GM18861 (cell line): ENCODE data around the gene CCNQ.

Experiments used
- ATAC-seq: cut with Tn5 transposase; IDR thresholded peaks from one replicate; pipeline ENCODE4 v1.9.1; 2021; ENCODE audit not compliant: unreplicated experiment

The CCNQ gene

GRCh38 chrX:153578200-153578835, 20.6 kb downstream of the CCNQ start:
- no peak for ATAC-seq

GRCh38 chrX:153576961-153577360, 22.0 kb downstream of the CCNQ start:
- no peak for ATAC-seq

GRCh38 chrX:153576239-153576870, 22.6 kb downstream of the CCNQ start:
- no peak for ATAC-seq

DNA sequence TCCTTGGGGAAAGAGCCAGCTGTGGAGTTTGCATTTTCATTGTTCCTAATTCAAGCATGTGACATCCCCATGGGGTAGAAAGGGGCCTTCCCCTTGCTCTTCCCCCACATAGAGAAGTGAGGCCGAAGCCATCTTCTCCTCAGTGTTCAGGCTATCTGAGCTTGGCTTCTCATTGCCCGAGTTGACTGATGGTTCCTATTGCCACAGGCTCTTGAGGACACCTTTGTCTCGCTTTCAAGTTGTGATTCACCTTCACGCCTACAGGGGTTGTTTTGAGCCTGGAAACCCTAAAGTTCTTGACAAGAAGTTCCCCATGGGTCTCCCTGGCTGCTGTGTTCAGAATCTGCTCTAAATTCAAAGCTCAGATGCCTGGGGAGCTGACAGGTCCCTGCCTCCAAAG, 25.0 kb downstream of the CCNQ start:
- ATAC-seq, result no peak

DNA sequence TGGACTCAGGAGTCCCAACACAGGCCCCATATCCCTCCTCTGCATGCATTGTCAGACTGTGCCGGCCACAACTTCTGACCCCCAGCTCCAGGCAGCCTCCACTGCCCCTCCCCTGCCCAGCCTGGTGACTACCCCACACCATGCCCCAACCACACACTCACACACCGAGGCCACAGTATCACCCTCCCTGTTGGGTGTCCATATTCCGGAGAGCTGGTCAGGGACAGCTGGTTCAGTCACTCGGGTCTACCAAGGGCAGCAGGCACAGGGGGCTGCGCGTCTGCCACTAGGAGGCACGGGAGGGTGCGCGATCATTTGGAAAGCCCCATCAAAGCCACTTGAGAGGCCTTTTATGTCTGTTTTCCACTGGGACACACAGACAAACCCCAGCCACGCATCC, 26.3 kb downstream of the CCNQ start:
- ATAC-seq, result no peak

DNA sequence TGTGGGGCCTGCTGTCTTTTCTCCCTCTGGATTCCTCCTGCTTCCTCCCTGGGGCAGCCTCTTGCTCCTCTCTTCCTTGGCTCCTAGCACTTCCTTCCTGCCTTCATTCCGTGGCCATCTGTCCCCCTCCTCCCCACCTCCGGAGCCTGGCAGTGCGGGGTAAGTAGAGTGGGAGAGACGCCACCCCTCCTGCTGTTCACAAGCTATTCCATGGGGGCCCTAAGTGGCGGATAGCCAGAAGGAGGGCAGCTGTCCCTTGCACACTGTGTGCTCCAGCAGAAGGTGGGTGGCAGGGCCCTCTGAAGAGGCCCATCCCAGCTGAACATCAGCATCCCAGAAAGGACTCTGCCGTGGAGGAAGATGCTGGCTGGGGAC, 27.4 kb downstream of the CCNQ start:
- no peak for ATAC-seq

DNA sequence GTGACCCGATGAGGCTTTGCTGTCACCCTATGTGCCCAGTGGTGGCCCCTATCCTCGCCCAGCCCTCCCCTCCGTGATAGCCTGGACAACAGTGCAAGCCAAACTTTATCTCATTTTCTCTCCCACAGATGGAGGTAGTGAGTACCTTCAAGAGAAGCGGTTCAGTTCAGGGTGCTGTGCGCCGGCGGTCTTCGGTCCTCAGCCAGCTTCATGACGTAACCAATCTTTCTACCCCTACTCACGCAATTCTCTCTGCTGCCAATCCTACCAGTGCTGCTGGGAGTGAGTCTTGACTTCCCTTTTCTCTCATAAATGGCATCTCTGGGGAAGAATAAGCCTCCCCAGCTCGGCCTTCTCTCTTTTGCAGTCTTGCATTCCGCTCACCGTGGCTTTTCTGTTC, 29.5 kb downstream of the CCNQ start:
- ATAC-seq, result no peak

GRCh38 chrX:153568451-153569011, 30.4 kb downstream of the CCNQ start:
- ATAC-seq, result no peak

DNA sequence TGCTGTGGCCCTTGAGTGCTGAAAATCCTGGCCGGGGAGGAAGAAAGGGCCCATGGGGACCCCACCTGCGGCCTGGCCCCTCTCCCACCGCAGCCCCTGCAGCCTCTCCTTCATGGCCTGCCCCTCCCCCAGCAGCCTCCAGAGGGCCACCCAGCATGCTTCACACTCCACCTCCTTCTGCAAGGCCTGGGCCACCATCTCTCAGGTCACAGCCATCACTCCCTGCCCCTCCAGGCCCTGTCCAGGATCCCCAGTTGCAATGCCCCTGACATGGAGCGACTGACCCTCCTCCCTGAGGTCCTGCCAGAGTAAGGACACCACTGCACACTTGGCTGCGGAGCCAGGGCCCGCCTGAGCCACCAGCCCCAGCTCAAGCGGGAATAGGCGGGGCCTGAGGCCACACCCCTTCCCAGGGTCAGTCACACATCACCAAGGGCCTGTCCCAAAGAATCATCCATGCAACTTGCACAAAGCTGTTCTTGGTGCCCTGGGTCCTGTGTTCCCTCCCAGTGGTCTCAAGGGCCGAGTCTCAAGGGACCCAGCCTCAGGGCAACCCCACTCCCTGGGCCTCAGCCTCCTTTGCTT, 32.9 kb downstream of the CCNQ start:
- no peak for ATAC-seq

DNA sequence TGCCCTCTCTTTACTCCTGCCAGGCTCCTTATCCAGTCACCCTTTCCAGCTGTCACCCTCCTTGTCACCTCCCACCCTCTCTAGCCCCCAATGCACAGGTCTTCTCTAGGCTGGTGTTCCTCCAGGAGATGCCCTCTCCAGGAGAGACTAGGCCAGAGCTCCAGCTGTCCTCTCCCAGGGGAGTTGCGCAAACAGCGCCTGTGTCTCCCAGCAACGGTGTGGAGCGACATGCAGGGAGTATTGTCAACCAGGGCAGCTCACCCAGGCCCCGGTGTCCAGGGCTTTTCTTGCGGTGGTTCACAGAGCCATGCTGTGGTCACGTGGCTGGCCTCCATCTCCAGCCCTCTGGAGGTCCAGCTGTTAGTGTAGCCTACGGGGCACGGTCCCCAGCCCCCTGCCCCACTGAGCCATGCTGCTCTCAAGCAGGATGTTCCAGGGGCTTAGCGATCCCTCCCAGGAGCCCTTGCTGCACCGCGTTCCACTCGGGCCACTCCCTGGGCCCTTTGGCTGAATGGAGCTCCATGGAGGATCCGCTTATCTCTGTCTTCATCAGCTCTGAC, 34.8 kb downstream of the CCNQ start:
- no peak for ATAC-seq

- no peak for ATAC-seq
Measured at GRCh38 chrX:153562546-153562945, 36.4 kb downstream of the CCNQ start.

GRCh38 chrX:153561337-153561736, 37.6 kb downstream of the CCNQ start:
- ATAC-seq, result no peak

GRCh38 chrX:153560466-153560865, 38.5 kb downstream of the CCNQ start:
- ATAC-seq, result no peak

- no peak for ATAC-seq
Measured at GRCh38 chrX:153560000-153560399, 38.9 kb downstream of the CCNQ start.

GRCh38 chrX:153557618-153558355, 41.2 kb downstream of the CCNQ start:
- no peak for ATAC-seq

DNA sequence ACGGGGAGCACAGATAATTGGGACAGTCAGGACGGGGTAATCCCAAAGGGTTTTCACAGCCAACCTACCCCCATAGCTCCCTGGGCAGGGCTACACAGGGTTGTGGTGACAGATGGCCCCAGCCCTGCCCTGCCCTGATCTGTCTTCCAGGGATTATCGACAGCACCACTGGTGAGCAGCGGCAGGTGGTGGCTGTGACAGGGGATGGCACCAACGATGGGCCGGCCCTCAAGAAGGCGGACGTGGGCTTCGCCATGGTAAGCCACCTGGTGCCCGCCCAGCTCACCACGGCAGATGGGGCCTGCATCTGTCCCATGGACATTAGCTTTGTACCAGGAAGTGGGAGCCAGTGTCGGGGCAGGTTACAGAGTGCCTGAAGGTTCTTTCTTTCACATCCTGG, 42.2 kb downstream of the CCNQ start:
- no peak for ATAC-seq

DNA sequence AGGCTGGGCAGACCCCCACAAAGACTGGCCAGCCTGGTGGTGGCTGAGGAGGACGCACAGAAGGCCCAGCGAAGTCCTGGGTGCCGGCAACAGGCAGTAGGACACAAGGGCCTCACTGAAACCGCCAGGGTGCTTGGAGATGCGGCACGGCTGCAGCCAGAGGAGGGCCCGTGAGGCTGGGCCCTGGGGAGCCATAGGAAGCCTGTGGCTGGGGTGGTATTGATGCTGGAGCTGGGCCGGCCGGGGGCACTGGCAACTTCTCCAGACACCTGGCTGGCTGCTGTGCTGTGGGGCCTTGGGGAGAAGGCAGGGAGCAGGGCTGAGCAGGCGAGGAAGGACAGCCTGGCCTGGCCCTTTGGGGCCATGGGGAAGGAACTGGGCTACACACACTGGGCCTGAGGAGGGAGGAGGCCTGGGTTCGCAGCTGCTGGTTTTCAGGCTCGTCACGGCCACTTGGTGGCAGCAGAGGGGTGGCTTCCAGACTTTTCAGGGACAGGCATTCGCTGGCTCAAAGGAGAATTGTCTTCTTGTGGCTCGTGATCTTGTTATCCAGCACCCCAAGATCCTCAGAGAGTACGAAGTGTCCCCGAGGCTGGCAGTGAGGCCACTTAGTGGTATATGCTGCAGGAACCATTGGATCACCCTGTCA, 44.3 kb downstream of the CCNQ start:
- no peak for ATAC-seq

- no peak for ATAC-seq
Measured at GRCh38 chrX:153551135-153551534, 47.8 kb downstream of the CCNQ start.

DNA sequence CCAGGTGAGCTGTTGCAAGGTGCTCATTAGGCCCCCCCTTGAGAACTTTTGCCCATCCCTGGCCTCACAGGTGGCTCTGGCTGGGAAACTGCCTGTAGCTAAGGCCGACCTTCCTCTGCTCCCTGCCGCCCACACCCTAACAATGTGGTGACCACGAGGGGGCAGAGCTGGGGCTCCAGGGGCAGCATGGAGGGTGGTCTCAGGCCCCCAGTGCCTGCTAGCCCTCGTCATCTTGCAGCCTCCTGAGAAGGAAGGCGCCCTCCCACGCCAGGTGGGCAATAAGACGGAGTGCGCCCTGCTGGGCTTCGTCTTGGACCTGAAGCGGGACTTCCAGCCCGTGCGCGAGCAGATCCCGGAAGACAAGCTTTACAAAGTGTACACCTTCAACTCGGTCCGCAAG, 49.1 kb downstream of the CCNQ start:
- no peak for ATAC-seq

GRCh38 chrX:153549231-153549630, 49.7 kb downstream of the CCNQ start:
- no peak for ATAC-seq

GRCh38 chrX:153547195-153547594, 51.7 kb downstream of the CCNQ start:
- no peak for ATAC-seq
